Right cardiac atrium (tissue), 5 donors: ENCODE data around the gene DZIP3. TPM values are rescaled to one million over a fixed set of nuclear protein-coding genes. Genes with fewer than 3 reads are reported as not detected.
A peak's percentile ranks its signal among the peaks of the same experiment; 100 is the strongest.
"Not testable (repeated sequence)": the region's sequence is repeated elsewhere in the genome, so short reads cannot be mapped to it uniquely, and the experiment has no call there.

Experiments
- ATAC-seq, 2 donors: fragments of 200-7000 bp; cut with Tn5 transposase; one replicate each; pipeline versions ENCODE4 v1.8.0 to v1.9.1; 2020; ENCODE audit warnings: moderate library complexity in 2 of 2, mild to moderate bottlenecking in 1 of 2
- DNase-seq, 3 donors: peaks; one replicate each; pipeline ENCODE4 v3.0.0-alpha.2; 2020
- H3K27ac ChIP-seq: one replicate; pipeline ENCODE4 v1.5.1; 2013; ENCODE audit warnings: mild to moderate bottlenecking, low read length, control low read depth, moderate library complexity
- H3K27me3 ChIP-seq: one replicate; pipeline ENCODE4 v1.6.1; 2013; ENCODE audit not compliant: control insufficient read depth, insufficient read depth
- H3K4me1 ChIP-seq: one replicate; pipeline ENCODE4 v1.6.1; 2013; ENCODE audit warnings: low read length; ENCODE audit not compliant: control insufficient read depth, insufficient read depth
- H3K4me3 ChIP-seq: one replicate; pipeline ENCODE4 v1.5.1; 2013; ENCODE audit warnings: low read length, control low read depth
- H3K9me3 ChIP-seq: one replicate; pipeline ENCODE4 v1.6.1; 2013; ENCODE audit warnings: low read length; ENCODE audit not compliant: control insufficient read depth
- WGBS: extraction: QIAGEN DNeasy Blood & Tissue Kit; methylation state at CpG from one replicate; pipeline ENCODE4 v1.1.7; 2013; 5-methylcytosine and 5-hydroxymethylcytosine counted together
- intact Hi-C, 4 donors: fragments of 100-400 bp; cut with DNase I; formaldehyde crosslinking; loops; one replicate each; pipeline versions ENCODE4 v1.11.0 to v1.14.0; 2022 to 2023
- polyA plus RNA-seq: library from polyadenylated mRNA; stranded (reverse); fragments of 200-250 nt; gene quantifications from one replicate; pipeline ENCODE4 v1.2.3, GENCODE V29; 2013
- total RNA-seq, 4 donors: library from RNA; stranded (reverse); fragmentation: NEBNext Ultra II Directional; extraction: Animal tissue kit (Norgen Biotek cat#: 25700); gene quantifications; one replicate each; pipeline ENCODE4 v1.2.1, GENCODE V29; 2021
- donor health status: healthy with polysubstance abuse.
- donor health status: DM: no; HTN: yes; CAD: no.
- donor health status: DM: no; HTN: no; CAD: no.
- donor health status: DM: no; HTN: yes; CAD: no; lungs with severe emphysema.
- donor health status: DM: yes; HTN: yes; CAD: no.

Gene DZIP3
- total and polyA plus RNA-seq, 5 donors = 8.4 to 23.2 (median 20.1) TPM

GRCh38 chr3:108602249-108602934, 12.9 kb downstream of the DZIP3 start:
- no peak for DNase-seq
- H3K4me3 ChIP-seq = no peak overlapping the region
- no peak for ATAC-seq

GRCh38 chr3:108602935-108603294, 13.4 kb downstream of the DZIP3 start:
- no peak for ATAC-seq
- H3K4me3 ChIP-seq = no peak overlapping the region
- 65% methylated on average over 2 of the region's 2 CpGs for WGBS
- H3K4me1 ChIP-seq = peaks cover 2% of the 10 kb centered on the region
- H3K27me3 ChIP-seq = no peaks in the 10 kb centered on the region
- intact Hi-C loops = no loop called here
- H3K27ac ChIP-seq = no peak overlapping the region
- DNase-seq = no peak
- H3K9me3 ChIP-seq = no peaks in the 10 kb centered on the region

More at GRCh38 chr3:108602249-108602934, 12.9 kb downstream of the DZIP3 start:
- no peaks in the 10 kb centered on the region for H3K27me3 ChIP-seq
- no peaks in the 10 kb centered on the region for H3K9me3 ChIP-seq
- peaks cover 2% of the 10 kb centered on the region for H3K4me1 ChIP-seq
- WGBS = 65% methylated on average over 5 of the region's 5 CpGs
- no peak overlapping the region for H3K27ac ChIP-seq
- intact Hi-C loops = no loop called here

- no peak overlapping the region for H3K27ac ChIP-seq
- DNase-seq = no peak
- H3K4me1 ChIP-seq = peaks cover 2% of the 10 kb centered on the region
- ATAC-seq = no peak
- H3K4me3 ChIP-seq = no peak overlapping the region
- no peaks in the 10 kb centered on the region for H3K9me3 ChIP-seq
- intact Hi-C loops = no loop called here
- H3K27me3 ChIP-seq = no peaks in the 10 kb centered on the region
Observed at GRCh38 chr3:108603691-108604090, 14.2 kb downstream of the DZIP3 start.

GRCh38 chr3:108605028-108605427, 15.5 kb downstream of the DZIP3 start:
- Histone ChIP-seq H3K27ac (no peak overlapping the region), H3K9me3 (no peaks in the 10 kb centered on the region), H3K27me3 (no peaks in the 10 kb centered on the region), H3K4me1 (no peaks in the 10 kb centered on the region), H3K4me3 (no peak overlapping the region)
- no peak for DNase-seq
- WGBS = 94% methylated on average over 2 of the region's 2 CpGs
- ATAC-seq = no peak
- intact Hi-C loops = no loop called here

- no peak overlapping the region for H3K27ac ChIP-seq
- no peaks in the 10 kb centered on the region for H3K27me3 ChIP-seq
- H3K9me3 ChIP-seq = no peaks in the 10 kb centered on the region
- no peak for ATAC-seq
- 85% methylated on average over 4 of the region's 4 CpGs for WGBS
- H3K4me3 ChIP-seq = no peak overlapping the region
- no peaks in the 10 kb centered on the region for H3K4me1 ChIP-seq
- no peak for DNase-seq
- intact Hi-C loops = no loop called here
Observed at GRCh38 chr3:108605491-108605890, 16.0 kb downstream of the DZIP3 start.

GRCh38 chr3:108608750-108609149, 19.2 kb downstream of the DZIP3 start:
- 82% methylated on average over 4 of the region's 4 CpGs for WGBS
- Histone ChIP-seq H3K27me3 (no peaks in the 10 kb centered on the region), H3K4me3 (no peak overlapping the region), H3K4me1 (no peaks in the 10 kb centered on the region), H3K9me3 (no peaks in the 10 kb centered on the region), H3K27ac (no peak overlapping the region)
- ATAC-seq = no peak
- no peak for DNase-seq
- intact Hi-C loops = no loop called here

GRCh38 chr3:108610651-108611050, 21.1 kb downstream of the DZIP3 start:
- Histone ChIP-seq H3K9me3 (no peaks in the 10 kb centered on the region), H3K27me3 (no peaks in the 10 kb centered on the region), H3K27ac (no peak overlapping the region), H3K4me3 (no peak overlapping the region), H3K4me1 (no peaks in the 10 kb centered on the region)
- DNase-seq (no peak), ATAC-seq (no peak)
- WGBS = 97% methylated on average over 1 of the region's 1 CpG
- intact Hi-C loops = no loop called here

GRCh38 chr3:108616090-108616489, 26.6 kb downstream of the DZIP3 start:
- H3K4me1 ChIP-seq, H3K9me3 ChIP-seq, ATAC-seq, DNase-seq, H3K27ac ChIP-seq, H3K27me3 ChIP-seq, intact Hi-C loops, H3K4me3 ChIP-seq: not testable (repeated sequence)
- 99% methylated on average over 8 of the region's 8 CpGs for WGBS

GRCh38 chr3:108620250-108620649, 30.7 kb downstream of the DZIP3 start:
- Histone ChIP-seq H3K9me3 (no peaks in the 10 kb centered on the region), H3K4me1 (no peaks in the 10 kb centered on the region), H3K27ac (no peak overlapping the region), H3K4me3 (no peak overlapping the region), H3K27me3 (no peaks in the 10 kb centered on the region)
- WGBS = 94% methylated on average over 1 of the region's 1 CpG
- intact Hi-C loops = no loop called here
- ATAC-seq (no peak), DNase-seq (no peak)

- no peak for ATAC-seq
- Histone ChIP-seq H3K4me3 (no peak overlapping the region), H3K27me3 (no peaks in the 10 kb centered on the region), H3K9me3 (no peaks in the 10 kb centered on the region), H3K27ac (no peak overlapping the region), H3K4me1 (no peaks in the 10 kb centered on the region)
- intact Hi-C loops = no loop called here
- WGBS = 79% methylated on average over 3 of the region's 3 CpGs
- peak in 1 of 3 donors; percentile 23 for DNase-seq
Observed at GRCh38 chr3:108623504-108623903, 34.0 kb downstream of the DZIP3 start.

- no peak for ATAC-seq
- no peaks in the 10 kb centered on the region for H3K4me1 ChIP-seq
- no peak overlapping the region for H3K27ac ChIP-seq
- no peak overlapping the region for H3K4me3 ChIP-seq
- DNase-seq = no peak
- H3K9me3 ChIP-seq = no peaks in the 10 kb centered on the region
- WGBS = 93% methylated on average over 1 of the region's 1 CpG
- intact Hi-C loops = no loop called here
- no peaks in the 10 kb centered on the region for H3K27me3 ChIP-seq
Observed at GRCh38 chr3:108629974-108630373, 40.5 kb downstream of the DZIP3 start.

- DNase-seq (no peak), ATAC-seq (no peak)
- WGBS = 95% methylated on average over 3 of the region's 3 CpGs
- H3K27ac ChIP-seq = no peak overlapping the region
- no peaks in the 10 kb centered on the region for H3K27me3 ChIP-seq
- no peaks in the 10 kb centered on the region for H3K9me3 ChIP-seq
- no peaks in the 10 kb centered on the region for H3K4me1 ChIP-seq
- H3K4me3 ChIP-seq = no peak overlapping the region
- intact Hi-C loops = no loop called here
Observed at GRCh38 chr3:108642526-108642925, 53.0 kb downstream of the DZIP3 start.
